ENCODE results near the gene TRMT2B.
"Not testable (repeated sequence)": the region's sequence is repeated elsewhere in the genome, so short reads cannot be mapped to it uniquely, and the experiment has no call there.

TRMT2B gene, protein sequence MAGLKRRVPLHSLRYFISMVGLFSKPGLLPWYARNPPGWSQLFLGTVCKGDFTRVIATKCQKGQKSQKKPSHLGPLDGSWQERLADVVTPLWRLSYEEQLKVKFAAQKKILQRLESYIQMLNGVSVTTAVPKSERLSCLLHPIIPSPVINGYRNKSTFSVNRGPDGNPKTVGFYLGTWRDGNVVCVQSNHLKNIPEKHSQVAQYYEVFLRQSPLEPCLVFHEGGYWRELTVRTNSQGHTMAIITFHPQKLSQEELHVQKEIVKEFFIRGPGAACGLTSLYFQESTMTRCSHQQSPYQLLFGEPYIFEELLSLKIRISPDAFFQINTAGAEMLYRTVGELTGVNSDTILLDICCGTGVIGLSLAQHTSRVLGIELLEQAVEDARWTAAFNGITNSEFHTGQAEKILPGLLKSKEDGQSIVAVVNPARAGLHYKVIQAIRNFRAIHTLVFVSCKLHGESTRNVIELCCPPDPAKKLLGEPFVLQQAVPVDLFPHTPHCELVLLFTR

DNA sequence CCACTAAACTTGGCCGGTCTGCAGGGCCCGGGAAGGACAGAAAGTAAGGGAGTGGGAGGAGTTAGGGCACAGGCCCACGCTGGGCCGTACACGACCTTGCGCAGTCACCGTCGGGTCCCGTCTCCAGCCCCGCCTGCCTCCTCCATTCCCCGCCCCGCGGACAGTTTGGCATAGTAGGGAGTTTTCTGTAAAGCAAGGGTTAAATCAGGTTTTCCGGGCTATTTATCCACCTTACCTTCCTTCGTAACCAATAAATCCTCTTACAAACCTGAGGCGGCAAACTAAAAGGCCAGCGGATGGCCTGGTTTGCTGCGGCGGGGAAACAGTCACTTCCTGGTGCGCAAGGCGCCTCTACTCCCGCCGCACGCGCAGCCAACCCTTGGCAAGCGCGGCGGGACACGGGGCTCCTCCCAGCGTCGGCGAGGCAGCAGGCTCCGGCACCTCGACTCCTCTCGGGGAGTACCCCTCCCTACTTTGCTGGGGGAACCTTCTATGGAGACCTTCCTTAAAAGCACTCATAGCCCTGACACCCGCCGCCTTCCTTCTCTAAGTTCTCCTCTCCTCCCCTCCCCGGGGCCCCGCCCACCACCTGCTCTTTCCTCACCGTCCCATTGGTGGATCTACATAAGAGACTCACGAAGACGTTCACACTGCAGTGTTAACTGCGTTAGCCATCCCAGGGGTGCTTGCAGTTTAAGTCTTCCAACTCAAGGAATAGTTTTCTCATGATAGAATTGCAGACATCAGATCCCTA, at the start of gene TRMT2B:
Gene TRMT2B (minus strand): TSS at position 563 of the 754 bp plus-strand sequence. CDS start 9,822 bp downstream, outside the sequence.
- peak within 1 kb of the TSS; percentile 75 to 88 for H3K4me3 Mint-ChIP-seq
- H3K4me1 Mint-ChIP-seq, result peaks cover 18% of the 10 kb centered on the region
- DNase-seq (peak; percentile 65 to 80), ATAC-seq (peak; percentile 93)
- no peaks in the 10 kb centered on the region for H3K27me3 Mint-ChIP-seq
- H3K9me3 Mint-ChIP-seq, result peaks cover 2 to 4% of the 10 kb centered on the region in 2 donors
- peak within 1 kb of the TSS; percentile 96 to 99 for H3K27ac Mint-ChIP-seq

DNA sequence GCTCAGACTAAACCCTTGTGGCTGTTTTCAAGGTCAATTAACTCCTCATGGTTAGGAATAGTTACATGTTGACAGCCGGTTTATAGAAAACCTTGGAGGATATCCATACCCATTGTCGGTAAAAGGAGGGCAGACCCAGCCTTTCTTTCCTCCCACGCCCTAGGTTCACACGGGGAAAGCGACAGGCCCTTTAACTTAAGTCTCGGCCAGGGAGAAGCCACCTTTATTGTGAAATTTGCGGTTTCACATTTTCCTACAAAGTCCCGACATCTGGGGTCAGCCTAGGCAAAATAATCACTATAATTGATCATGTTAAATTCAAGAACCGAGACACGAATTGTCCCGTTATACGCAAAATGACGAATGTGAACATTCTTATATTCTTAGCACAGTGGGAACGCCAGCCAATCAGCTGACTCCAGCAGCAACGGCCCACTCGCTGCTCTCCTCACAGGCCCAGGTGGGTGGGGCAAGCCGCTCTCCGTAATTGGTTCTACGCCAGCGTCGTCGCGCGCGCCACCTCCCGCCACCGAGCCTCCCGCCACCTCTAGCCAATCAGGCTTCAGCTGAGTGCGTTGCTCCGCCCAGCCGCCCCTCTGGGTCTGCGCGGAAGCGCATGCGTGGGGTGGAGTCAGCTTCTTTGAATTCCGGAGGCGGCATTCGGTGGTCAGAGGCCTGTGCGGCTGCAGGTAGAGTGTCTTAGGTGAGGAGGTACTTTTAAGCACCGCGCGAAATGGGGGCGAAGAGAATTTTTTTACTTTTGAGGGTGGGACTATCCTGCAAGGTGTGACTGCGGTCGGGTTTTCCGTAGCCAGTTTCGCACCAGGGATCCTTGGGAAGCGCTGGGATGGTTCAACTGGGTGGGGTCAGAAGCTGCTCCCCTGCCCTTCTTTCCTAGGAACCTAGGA, 45.9 kb upstream of the TRMT2B start, which contains the start of gene CENPI:
Gene CENPI (plus strand): TSS at position 659 of the 908 bp plus-strand sequence. CDS start 2,867 bp downstream, outside the sequence.
- Mint-ChIP-seq H3K4me1 (peaks cover 19% of the 10 kb centered on the region), H3K9me3 (no peaks in the 10 kb centered on the region), H3K27ac (peak within 1 kb of the TSS; percentile 69 to 81), H3K27me3 (no peaks in the 10 kb centered on the region), H3K4me3 (peak within 1 kb of the TSS; percentile 82 to 92)
- peak; percentile 99 for ATAC-seq
- peak; percentile 90 to 95 for DNase-seq

DNA sequence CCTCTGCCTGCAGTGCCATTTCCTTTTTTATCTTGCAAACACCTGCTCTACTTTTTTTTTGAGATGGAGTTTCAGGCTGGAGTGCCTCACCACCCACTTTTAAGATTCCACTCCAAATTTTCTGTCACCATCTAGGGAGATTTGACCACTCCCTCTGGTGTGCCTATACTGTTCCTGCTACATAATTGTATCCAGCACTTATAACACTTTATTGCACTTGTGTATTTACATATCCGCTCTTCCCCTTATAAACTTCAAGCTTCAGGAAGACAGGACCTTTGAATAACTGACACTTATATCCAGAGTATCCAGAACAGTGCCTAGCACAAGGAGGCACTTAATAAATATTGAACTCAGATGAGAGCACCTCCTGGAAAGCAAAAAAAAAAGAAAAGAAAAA, 39.9 kb upstream of the TRMT2B start:
- H3K4me1 Mint-ChIP-seq, result no peaks in the 10 kb centered on the region
- ATAC-seq (no peak), DNase-seq (no peak)
- H3K9me3 Mint-ChIP-seq, result no peaks in the 10 kb centered on the region
- H3K27me3 Mint-ChIP-seq, result no peaks in the 10 kb centered on the region
- peak overlapping the region in 1 of 2 donors; percentile 72 for H3K27ac Mint-ChIP-seq
- H3K4me3 Mint-ChIP-seq, result no peak overlapping the region

DNA sequence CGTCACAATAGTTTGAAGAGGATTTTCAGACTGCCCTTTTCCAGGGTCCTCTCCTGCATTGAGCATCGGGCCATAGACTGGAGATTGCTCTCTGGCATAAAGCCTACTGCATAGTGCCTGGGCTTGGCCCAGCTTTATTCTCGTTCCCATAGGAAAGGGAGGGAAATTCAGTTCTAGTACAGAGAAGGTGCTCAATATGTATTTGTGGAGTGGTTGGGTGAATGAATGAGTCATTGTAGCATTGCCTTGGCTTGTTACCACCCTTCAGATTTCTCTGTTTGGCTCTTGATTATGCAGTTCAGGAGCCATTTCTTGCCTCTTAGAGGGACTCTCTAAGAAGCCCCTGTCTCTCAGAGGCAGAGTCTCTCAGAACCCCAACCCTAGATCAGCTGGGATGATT, 29.3 kb upstream of the TRMT2B start:
- H3K9me3 Mint-ChIP-seq, result no peaks in the 10 kb centered on the region
- DNase-seq (no peak), ATAC-seq (no peak)
- no peak overlapping the region for H3K27ac Mint-ChIP-seq
- peaks cover 29% of the 10 kb centered on the region for H3K27me3 Mint-ChIP-seq
- H3K4me3 Mint-ChIP-seq, result no peak overlapping the region
- H3K4me1 Mint-ChIP-seq, result peaks cover 9% of the 10 kb centered on the region

DNA sequence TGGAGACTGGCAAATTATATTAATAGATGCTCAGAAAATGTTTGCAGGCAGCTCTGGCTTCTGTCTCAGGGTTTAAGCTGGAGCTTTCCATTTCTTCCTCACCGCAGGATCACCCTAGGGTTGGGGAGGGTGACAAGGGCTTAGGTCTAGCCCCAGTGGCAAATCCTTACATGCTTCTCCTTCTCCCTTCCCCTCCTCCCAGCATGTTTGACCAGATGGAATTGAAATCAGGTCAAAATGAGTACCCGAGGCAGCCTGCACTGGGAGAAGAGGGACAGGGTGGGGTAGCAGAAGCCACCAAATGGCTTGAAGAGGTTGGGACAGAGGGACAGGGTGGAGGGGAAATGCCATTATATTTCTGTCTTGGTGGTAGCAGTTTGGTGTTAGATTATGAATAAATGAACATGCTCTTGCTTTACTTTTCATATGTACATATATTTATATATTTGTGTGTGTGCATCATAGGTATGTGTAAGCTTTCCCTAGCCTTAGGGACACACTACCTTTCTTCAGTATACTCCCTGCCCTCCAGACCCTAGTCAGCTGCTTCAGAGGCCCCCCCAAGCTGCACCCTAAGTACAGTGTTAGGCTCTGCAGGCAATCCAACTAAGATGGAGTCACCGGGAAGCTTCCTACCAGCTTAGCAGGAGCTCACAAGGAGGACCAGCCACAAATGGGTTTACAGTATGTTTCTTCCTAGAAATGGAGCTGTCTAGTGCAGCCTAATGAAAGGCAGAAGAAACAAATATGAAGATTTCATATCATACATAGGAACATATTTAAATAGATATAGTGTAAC, 28.6 kb upstream of the TRMT2B start:
- no peak for DNase-seq
- H3K4me3 Mint-ChIP-seq, result no peak overlapping the region
- peaks cover 9% of the 10 kb centered on the region for H3K4me1 Mint-ChIP-seq
- no peaks in the 10 kb centered on the region for H3K9me3 Mint-ChIP-seq
- ATAC-seq, result no peak
- H3K27ac Mint-ChIP-seq, result no peak overlapping the region
- H3K27me3 Mint-ChIP-seq, result peaks cover 29% of the 10 kb centered on the region

DNA sequence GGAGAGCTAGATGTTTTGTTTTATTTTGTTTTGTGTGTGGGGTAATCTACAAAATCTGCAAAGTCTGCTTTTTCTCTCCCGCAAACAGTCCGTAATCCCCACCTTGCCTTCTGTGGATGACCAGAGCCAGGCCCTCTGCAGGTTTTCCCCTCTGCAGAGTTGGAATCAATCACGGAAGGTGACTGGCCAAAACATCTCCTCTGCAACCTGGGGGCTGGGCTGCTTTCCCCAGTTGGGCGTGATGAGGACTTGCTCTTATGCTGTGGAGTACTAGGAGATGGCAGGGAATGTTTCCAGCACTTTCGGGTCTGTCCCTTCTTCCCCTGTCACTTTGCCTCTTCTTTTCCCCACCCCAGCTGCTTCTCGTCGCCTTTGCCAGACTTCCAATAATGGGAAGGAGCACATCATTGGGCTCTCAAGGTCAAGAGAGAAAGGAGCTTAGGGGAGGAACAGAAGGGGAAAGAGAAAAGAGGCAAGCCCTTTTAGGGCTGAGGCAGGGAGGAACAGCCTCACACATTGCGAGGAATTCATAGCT, 27.9 kb upstream of the TRMT2B start:
- Mint-ChIP-seq H3K27ac (no peak overlapping the region), H3K27me3 (peaks cover 29% of the 10 kb centered on the region), H3K4me1 (peaks cover 9% of the 10 kb centered on the region), H3K9me3 (no peaks in the 10 kb centered on the region), H3K4me3 (no peak overlapping the region)
- DNase-seq, result no peak
- no peak for ATAC-seq

DNA sequence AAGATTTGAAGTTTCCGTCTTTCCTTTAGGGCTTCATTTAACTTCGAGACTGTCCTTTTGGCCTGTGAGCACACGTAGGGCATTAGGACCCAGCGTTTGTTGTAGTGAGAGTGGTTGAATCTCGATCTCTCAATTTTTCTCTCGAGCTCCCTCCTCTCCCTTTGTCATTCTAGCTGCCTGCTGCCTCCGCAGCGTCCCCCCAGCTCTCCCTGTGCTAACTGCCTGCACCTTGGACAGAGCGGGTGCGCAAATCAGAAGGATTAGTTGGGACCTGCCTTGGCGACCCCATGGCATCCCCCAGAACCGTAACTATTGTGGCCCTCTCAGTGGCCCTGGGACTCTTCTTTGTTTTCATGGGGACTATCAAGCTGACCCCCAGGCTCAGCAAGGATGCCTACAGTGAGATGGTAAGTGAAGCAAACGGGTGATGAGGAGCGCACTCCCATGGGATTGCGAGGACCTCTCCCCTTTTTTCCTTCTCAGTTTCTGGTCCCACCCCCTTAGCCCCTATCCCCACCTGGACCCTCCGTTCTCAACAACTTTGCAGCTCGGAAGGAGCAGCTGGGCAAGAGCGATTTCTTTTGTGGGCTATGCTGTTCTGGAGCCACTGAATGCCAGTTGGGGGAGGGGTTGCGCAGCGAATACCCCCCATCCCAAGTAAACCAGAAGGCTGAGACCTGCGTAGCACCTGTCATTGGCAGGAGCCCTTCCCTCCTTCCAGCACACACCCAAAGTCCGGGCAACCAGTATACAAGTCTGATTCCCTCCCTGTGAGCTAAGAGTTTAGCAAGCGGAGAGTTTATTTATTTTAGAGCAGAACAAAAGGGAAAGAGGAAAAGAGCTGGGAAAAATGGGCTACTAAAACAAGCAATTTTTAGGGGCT, 27.0 kb upstream of the TRMT2B start, which contains the start of gene TMEM35A:
Gene TMEM35A (plus strand): TSS at position 164 of the 883 bp plus-strand sequence. CDS start 124 bp downstream, at position 288.
- ATAC-seq (no peak), DNase-seq (no peak)
- H3K9me3 Mint-ChIP-seq, result no peaks in the 10 kb centered on the region
- peaks cover 29% of the 10 kb centered on the region for H3K27me3 Mint-ChIP-seq
- peaks cover 9% of the 10 kb centered on the region for H3K4me1 Mint-ChIP-seq
- peak within 1 kb of the TSS in 1 of 2 donors; percentile 30 for H3K27ac Mint-ChIP-seq
- H3K4me3 Mint-ChIP-seq, result peak within 1 kb of the TSS; percentile 33 to 45

DNA sequence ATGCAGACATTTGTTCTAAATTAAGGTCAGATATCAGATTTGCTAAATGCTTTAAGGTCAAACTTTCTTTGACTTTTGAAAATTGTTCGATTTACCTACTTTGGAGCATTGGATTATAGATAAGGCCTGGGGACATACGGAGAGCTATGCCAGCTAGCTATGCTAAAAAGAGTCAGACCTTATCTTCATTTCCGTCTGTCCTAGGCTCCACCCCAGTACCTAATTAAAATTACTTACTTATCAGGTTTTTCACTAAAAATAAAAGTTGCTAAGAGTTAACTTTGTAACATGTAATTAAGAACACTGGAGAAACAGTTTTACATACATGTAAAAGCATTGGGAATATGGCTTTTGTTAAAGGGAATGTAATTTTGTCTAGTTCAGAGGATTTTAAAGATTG, 19.7 kb upstream of the TRMT2B start:
- DNase-seq (no peak), ATAC-seq (no peak)
- Mint-ChIP-seq H3K9me3 (no peaks in the 10 kb centered on the region), H3K4me3 (no peak overlapping the region), H3K27ac (no peak overlapping the region), H3K4me1 (no peaks in the 10 kb centered on the region), H3K27me3 (no peaks in the 10 kb centered on the region)

DNA sequence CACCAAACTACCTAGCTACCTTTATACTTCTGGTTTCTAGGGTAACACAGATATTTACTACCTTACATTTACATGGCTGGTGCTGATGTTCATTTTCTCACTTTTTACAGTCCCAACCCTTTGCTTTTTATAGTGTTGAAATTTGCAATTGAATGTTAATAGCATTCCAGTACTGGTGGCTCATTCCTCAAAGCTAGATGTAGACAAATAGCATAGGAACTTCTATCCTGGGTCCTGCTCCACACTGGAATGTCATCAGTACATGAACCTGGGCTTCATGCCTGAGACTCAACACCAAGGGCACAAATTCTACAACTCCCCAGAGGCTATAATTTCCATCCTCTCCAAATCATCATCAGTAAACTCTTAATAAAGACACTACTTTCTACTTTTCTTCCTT, 10.3 kb upstream of the TRMT2B start:
- Mint-ChIP-seq H3K9me3 (peaks cover 0 to under 1% of the 10 kb centered on the region in 2 donors), H3K27me3 (no peaks in the 10 kb centered on the region)
- ATAC-seq, result no peak

DNA sequence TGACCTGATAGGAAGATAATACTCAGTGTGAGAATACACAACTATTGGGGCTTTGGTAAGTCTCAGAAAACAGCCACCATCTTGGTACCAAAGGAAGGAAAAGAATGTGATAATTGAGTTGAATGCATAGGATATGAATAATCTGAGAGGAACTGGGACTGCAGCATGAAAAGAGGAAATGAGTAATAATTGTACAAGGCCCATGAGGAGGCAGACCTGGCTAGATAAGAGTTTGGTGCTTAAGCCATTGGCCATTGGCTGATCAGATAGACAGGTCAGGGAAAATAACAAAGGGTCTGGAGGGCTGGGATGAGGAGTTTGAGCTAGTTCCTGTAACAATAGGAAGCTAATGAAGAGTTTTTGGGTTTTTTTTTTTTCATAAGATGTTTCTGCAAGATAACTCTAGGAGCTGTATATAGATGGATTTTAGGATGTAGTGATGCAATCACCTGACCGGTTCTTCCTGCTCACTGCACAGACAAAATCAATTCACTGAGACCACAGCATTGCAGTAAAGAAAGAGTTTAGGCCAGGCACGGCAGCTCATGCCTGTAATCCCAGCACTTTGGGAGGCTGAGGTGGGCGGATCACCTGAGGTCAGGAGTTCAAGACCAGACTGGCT, 5.3 kb upstream of the TRMT2B start:
- peak overlapping the region in 1 of 2 donors; percentile 11 for H3K4me3 Mint-ChIP-seq
- H3K9me3 Mint-ChIP-seq, result peaks cover 4 to 9% of the 10 kb centered on the region in 2 donors
- H3K27me3 Mint-ChIP-seq, result no peaks in the 10 kb centered on the region
- H3K4me1 Mint-ChIP-seq, result peaks cover 18% of the 10 kb centered on the region
- ATAC-seq, result peak; percentile 90
- no peak for DNase-seq
- H3K27ac Mint-ChIP-seq, result no peak overlapping the region

More for the DNA sequence above, 10.3 kb upstream of the TRMT2B start:
- Mint-ChIP-seq H3K4me1 (peaks cover 10% of the 10 kb centered on the region), H3K27ac (no peak overlapping the region), H3K4me3 (no peak overlapping the region)
- no peak for DNase-seq

DNA sequence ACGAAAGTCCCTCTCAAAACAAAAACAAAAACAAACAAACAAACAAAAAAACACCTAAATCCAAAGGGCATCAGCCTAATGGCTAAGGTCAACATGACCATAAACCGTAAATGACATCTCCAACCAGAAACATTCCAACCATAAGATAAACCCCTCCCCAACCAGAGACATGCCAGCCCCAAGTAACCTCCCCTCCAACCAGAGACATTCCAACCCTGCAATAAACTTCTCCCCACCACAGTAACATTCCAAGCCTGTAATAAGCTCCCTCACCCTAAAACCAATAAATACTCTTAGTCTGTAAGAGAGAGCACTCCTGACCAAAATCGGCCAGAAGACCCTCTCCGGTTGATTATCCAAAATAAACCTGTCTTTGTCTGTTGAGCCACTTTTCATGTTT, 4.6 kb upstream of the TRMT2B start:
- H3K27me3 Mint-ChIP-seq, ATAC-seq, H3K4me3 Mint-ChIP-seq, DNase-seq, H3K9me3 Mint-ChIP-seq, H3K27ac Mint-ChIP-seq: not testable (repeated sequence)
- H3K4me1 Mint-ChIP-seq, result peaks cover 18% of the 10 kb centered on the region

DNA sequence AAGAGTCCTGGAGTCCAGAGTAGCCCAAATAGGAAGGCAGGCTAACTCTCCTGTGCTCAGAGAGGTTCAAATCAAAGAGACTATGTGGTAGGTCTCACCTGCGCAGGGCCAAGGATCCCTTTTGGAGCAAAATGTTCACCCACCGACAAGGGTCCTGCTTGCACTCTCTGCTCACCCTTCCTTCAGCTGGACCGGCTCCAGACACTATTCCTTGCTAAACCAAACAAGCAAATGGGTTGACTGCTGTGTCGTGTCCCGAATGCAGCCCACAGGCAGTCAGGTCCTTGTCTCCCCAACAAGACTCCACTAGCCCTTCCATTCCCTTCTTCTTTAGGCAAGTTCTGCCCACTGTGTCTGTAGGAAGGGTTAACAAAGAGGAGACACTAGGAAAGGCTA, 760 bp downstream of the TRMT2B start:
- Mint-ChIP-seq H3K27ac (peak overlapping the region; percentile 96 to 99), H3K27me3 (no peaks in the 10 kb centered on the region), H3K4me1 (peaks cover 17% of the 10 kb centered on the region), H3K9me3 (no peaks in the 10 kb centered on the region), H3K4me3 (peak overlapping the region; percentile 75 to 88)
- DNase-seq (no peak), ATAC-seq (peak; percentile 4)

DNA sequence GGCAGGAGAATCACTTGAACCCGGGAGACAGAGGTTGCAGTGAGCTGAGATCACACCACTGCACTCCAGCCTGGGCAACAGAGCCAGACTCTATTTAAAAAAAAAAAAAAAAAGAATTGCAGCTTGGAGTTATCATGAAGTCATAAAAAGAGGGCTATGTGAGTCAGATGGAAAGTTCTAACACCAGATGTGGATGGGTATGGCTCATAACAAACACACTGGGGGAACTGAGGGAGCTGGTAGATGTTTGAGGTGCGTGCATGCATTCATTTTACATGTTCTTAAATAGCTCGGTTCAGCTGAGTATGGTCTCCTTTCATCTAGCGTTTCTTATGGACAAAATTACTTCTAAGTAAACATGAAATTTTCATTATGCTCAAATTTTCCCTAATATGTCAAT, 11.7 kb downstream of the TRMT2B start:
- Mint-ChIP-seq H3K9me3 (no peaks in the 10 kb centered on the region), H3K4me1 (peaks cover 8% of the 10 kb centered on the region), H3K27me3 (no peaks in the 10 kb centered on the region), H3K4me3 (no peak overlapping the region), H3K27ac (no peak overlapping the region)
- DNase-seq (no peak), ATAC-seq (no peak)
